ENCODE measurements around the gene AQP1.

AQP1 gene

GRCh38 chr7:30970594-30971094 lies 59.0 kb downstream of the AQP1 start:
- TF ChIP-seq, protein P1, sequence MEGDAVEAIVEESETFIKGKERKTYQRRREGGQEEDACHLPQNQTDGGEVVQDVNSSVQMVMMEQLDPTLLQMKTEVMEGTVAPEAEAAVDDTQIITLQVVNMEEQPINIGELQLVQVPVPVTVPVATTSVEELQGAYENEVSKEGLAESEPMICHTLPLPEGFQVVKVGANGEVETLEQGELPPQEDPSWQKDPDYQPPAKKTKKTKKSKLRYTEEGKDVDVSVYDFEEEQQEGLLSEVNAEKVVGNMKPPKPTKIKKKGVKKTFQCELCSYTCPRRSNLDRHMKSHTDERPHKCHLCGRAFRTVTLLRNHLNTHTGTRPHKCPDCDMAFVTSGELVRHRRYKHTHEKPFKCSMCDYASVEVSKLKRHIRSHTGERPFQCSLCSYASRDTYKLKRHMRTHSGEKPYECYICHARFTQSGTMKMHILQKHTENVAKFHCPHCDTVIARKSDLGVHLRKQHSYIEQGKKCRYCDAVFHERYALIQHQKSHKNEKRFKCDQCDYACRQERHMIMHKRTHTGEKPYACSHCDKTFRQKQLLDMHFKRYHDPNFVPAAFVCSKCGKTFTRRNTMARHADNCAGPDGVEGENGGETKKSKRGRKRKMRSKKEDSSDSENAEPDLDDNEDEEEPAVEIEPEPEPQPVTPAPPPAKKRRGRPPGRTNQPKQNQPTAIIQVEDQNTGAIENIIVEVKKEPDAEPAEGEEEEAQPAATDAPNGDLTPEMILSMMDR (conservative IDR thresholded peaks at IDR 0.05; ENCODE audit: low read depth, low read length): no peak
- H3K4me3 ChIP-seq (ENCODE audit: low read depth, low read length): no peak overlapping the region
- DNase-seq (ENCODE audit: low read depth): peak; percentile 28

DNA sequence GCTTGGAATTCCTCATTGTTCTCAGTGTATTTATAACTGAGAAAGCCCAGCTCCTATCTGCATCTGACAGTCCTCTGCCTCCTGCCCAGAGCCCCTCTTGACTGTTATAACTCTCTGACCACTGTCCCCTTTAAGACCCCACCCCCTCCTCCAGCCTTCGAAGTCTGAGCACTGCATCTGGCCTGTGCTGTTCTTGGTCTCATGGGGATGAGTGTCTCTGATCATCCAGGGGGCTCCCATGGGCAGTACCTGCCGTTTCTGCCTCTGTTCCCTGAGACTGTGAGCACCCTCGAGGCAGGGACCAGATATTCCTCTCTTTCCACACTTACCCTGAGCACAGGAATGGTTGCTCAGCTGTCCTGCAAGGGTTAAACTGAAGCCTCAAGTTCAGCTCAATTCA lies 59.8 kb downstream of the AQP1 start:
- DNase-seq (ENCODE audit: low read depth): no peak
- no peak overlapping the region for H3K4me3 ChIP-seq (ENCODE audit: low read depth, low read length)
- TF ChIP-seq, protein P1 (conservative IDR thresholded peaks at IDR 0.05; ENCODE audit: low read depth, low read length): no peak

GRCh38 chr7:30971840-30972563 lies 60.3 kb downstream of the AQP1 start:
- TF ChIP-seq, protein P1 (conservative IDR thresholded peaks at IDR 0.05; ENCODE audit: low read depth, low read length): no peak
- no peak overlapping the region for H3K4me3 ChIP-seq (ENCODE audit: low read depth, low read length)
- no peak for DNase-seq (ENCODE audit: low read depth)

- H3K4me3 ChIP-seq (ENCODE audit: low read depth, low read length): no peak overlapping the region
- TF ChIP-seq, protein P1 (conservative IDR thresholded peaks at IDR 0.05; ENCODE audit: low read depth, low read length): no peak
- DNase-seq (ENCODE audit: low read depth): no peak
Measured at GRCh38 chr7:30973292-30973691, 61.6 kb downstream of the AQP1 start.

DNA sequence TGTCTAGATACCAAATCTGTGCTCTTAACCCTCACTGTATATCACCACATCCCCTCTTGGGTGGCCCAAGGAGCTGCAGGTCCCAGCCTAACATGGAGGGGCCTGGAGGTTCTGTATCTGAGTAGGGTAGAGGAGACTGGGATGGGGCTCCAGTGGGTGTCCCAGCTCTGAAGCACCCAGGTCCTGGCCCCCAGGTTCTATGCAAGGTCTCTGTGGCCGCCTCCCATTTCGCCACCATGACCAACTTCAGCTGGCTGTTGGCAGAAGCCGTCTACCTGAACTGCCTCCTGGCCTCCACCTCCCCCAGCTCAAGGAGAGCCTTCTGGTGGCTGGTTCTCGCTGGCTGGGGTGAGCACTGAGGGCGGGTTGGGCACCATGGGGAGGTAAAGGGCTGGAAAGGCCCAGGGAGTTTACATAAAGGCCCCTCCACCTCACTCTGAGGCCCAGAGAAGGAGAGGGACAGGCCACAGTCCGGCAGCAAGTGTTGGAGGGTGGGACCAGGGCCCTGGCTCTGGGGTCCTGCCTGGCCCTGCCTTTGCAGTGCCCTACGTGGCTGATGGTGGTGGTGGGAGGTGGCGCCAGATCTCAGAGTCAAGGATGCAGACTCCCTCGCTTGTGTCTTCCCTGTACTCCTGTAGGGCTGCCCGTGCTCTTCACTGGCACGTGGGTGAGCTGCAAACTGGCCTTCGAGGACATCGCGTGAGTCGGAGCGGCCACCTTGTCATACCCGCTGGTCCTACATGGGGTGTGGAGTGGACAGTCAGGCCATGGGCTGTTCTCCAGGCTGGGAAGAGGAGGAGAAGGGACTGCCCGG lies 62.3 kb downstream of the AQP1 start:
- DNase-seq (ENCODE audit: low read depth): no peak
- no peak overlapping the region for H3K4me3 ChIP-seq (ENCODE audit: low read depth, low read length)
- TF ChIP-seq, protein P1 (conservative IDR thresholded peaks at IDR 0.05; ENCODE audit: low read depth, low read length): no peak

DNA sequence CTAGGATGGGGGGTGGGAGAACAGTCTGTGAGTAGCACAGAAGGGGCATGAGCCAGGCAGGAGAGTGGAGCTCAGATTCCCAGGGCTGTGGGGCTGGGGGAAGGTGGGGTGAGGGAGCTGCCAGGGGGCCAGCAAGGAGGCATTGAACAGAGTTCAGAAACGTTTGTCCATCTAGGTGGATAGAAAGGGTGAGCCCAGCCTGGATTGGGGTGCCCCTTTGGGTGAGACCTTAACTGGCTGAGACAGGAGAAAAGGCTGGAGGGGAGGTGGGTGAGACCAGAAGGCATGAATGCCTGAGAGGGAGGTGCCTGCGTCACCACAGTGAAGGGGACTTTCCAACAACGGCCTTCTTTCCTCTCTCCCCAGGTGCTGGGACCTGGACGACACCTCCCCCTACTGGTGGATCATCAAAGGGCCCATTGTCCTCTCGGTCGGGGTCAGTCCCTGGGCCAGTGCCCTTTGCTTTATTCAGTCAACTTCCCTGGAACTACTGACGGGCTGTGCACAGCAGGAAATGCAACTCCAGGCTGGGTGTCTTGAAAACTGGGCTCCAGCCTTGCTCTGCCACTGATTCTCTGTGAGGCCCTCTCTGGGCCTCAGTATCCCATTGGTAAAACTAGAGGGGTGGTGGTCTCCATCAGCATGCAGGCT lies 63.1 kb downstream of the AQP1 start:
- H3K4me3 ChIP-seq (ENCODE audit: low read depth, low read length): no peak overlapping the region
- TF ChIP-seq, protein P1 (conservative IDR thresholded peaks at IDR 0.05; ENCODE audit: low read depth, low read length): peak; percentile 85
- DNase-seq (ENCODE audit: low read depth): peak; percentile 66
